C4-2B (cell line): ENCODE measurements around the gene MAEL.
"Not testable (repeated sequence)": the region's sequence is repeated elsewhere in the genome, so short reads cannot be mapped to it uniquely, and the experiment has no call there.

Source experiments
- H3K27ac ChIP-seq: fragments of 450-650 bp; 2 replicates; pipeline ENCODE4 v1.5.1; 2017
- ZFX ChIP-seq: fragments of 450-650 bp; IDR thresholded peaks from 2 replicates; pipeline ENCODE4 v1.6.1; 2017
- TF ChIP-seq, protein P1 (sequence below): fragments of 450-650 bp; conservative IDR thresholded peaks from 2 replicates; pipeline ENCODE4 v1.5.1; 2017; ENCODE audit warnings: mild to moderate bottlenecking

The MAEL gene

DNA sequence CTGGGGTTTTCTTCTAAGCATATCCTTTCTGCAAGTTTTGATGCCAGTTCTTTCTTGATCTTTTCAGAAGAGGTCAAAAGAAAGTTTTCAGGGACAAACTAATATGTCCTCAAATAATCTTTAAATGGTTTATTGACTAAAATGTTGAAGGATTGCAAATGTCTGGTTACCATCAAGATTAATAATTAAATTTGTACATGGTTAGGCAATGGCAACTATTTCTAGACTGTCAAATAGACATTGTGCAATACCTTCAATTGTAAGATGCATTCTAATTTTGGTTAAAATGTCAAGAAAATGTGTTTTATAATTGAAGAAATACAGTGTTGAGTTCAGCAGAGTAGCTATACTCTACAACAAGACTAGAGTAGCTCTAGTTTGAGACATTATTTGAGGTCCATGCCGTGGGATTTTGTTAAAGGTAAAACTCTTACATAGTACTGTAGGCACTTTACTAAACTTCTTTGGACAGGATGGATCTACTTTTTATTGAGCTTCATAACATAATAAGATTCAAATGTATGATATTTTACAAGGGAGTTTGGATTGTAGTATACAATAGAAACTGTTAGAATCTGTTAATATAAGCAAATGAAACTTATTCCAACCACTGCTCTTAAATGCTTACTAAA lies 22.6 kb downstream of the MAEL start:
- no peak overlapping the region for H3K27ac ChIP-seq
- no peak for TF ChIP-seq ZFX
- TF ChIP-seq, protein P1, sequence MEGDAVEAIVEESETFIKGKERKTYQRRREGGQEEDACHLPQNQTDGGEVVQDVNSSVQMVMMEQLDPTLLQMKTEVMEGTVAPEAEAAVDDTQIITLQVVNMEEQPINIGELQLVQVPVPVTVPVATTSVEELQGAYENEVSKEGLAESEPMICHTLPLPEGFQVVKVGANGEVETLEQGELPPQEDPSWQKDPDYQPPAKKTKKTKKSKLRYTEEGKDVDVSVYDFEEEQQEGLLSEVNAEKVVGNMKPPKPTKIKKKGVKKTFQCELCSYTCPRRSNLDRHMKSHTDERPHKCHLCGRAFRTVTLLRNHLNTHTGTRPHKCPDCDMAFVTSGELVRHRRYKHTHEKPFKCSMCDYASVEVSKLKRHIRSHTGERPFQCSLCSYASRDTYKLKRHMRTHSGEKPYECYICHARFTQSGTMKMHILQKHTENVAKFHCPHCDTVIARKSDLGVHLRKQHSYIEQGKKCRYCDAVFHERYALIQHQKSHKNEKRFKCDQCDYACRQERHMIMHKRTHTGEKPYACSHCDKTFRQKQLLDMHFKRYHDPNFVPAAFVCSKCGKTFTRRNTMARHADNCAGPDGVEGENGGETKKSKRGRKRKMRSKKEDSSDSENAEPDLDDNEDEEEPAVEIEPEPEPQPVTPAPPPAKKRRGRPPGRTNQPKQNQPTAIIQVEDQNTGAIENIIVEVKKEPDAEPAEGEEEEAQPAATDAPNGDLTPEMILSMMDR: no peak

DNA sequence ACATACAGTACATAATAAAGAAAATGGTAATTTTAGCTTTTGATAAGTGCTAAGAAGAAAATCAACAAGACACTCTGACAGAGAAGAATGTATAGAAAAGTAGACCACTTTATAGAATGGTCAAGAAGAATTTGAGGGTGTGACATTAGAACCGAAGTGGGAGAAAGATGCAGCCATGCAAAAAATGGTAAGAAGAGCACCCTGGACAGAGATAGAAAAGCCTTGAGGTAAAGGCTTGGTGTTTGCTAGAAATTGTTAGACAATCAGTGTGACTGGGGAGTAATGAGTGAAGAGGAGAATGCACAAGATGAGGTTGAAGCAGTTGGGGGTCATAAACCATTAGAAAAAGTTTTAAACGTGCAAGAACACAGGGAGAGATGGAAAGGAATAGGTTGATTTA lies 23.5 kb downstream of the MAEL start:
- no peak overlapping the region for H3K27ac ChIP-seq
- TF ChIP-seq, protein P1: no peak
- TF ChIP-seq ZFX: no peak

DNA sequence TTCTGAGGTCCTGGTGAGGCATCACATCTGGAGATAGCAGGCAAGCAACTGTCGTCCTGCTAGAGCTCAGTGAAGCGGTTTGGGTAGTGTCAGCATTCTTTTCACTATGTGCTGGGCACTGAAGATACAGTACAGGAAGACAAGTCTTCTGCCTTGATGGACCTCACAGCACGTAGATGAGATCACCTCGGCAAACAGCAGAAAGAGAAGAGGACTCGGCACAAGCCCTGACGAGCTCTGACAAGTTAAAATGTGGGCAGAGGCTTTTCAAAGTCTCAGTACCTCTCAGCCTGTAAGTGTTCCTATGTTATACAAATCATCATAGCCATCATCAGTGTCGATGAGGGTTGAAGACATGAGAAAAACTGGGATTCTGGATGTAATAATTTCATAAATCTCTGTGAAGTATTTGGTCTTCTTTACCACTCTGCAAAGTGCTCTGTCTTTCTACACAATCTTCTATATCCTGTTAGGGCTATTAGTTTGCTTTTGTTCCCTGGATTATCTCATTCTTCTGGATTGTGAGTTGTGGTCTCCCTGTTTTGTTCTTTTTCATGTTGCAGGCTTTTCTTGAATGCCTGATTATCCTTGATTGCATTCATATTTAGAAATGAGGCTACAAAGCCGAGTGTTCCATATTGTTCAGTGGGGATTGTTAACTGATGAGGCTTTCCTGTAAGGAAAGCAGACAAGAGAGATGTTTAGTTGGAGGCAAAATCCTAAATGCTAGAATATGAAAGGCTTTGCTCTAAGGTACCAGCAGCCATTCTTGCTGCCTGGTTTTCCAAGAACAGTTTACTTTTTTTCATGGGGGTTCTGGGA lies 24.2 kb downstream of the MAEL start:
- no peak overlapping the region for H3K27ac ChIP-seq
- TF ChIP-seq ZFX: no peak
- TF ChIP-seq, protein P1: no peak

DNA sequence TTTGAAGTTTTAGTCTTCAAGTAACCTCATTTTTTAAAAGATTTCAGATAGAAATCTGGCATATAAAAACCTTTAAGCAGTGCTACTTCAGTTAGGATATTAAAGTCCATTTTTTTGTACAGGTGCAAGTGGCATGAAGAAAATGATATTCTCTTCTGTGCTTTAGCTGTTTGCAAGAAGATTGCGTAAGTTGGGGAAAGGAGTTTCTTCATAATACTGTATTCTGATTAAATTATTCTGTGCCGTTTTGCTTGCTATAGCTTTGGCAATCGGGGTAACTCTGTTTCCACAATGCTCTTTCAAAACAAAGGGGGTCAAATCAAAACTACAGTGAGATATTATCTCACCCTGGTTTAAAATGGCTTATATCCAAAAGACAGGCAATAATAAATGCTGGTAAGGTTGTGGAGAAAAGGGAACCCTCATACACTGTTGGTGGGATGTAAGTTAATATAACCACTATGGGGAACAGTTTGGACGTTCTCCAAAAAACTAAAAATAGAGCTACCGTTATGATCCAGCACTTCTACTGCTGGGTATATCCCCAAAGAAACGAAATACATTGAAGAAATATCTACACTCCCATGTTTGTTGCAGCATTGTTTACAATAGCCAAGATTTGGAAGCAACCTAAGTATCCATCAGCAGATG lies 27.1 kb downstream of the MAEL start:
- H3K27ac ChIP-seq: no peak overlapping the region
- TF ChIP-seq ZFX: no peak
- TF ChIP-seq, protein P1: no peak

DNA sequence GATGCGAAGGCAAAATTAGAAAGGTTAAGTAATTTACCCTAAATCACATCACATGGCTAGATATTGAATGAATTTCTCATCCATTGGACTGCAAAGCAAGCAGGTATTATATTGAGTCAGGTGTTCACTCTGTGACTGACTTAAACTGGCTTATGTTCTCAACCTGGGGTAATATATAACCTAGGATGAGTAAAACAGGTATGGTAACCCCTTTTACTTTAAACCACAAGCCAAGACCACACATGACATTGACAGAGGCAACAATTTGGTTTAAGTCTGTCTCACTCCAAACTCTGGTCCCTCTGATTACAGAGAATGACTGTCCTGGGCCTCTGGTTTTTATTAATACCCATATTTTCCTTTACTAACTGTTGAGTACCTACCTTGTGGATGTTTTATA lies 33.3 kb downstream of the MAEL start:
- no peak for TF ChIP-seq ZFX
- TF ChIP-seq, protein P1: no peak
- H3K27ac ChIP-seq: no peak overlapping the region

DNA sequence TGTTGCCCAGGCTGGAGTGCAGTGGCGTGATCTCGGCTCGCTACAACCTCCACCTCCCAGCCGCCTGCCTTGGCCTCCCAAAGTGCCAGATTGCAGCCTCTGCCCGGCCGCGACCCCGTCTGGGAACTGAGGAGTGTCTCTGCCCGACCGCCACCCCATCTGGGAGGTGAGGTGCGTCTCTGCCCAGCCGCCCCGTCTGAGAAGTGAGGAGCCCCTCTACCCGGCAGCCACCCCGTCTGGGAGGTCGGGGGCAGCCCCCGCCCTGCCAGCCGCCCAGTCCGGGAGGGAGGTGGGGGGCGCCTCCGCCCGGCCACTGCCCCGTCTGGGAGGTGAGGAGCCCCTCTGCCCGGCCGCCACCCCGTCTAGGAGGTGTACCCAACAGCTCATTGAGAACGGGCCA lies 40.5 kb downstream of the MAEL start:
- H3K27ac ChIP-seq: not testable (repeated sequence)

DNA sequence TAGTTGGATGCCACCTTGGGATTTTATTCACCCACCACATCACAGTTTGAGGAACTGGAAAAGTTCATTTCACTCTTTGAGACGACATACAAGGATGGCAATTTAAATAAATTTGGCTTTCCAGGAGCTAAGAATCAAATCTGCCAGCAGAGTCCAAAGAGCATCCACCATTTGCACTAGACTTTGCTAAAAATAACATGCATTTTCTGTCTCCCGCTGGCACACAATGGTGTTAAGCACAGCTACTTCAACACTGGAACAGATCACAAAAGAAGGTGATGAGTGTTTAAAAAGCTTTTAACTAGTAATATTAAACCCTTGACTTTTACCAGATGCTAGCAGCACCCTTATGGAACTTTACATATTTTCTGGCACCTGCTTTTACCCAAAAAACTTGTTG lies 44.6 kb downstream of the MAEL start:
- H3K27ac ChIP-seq: no peak overlapping the region
- TF ChIP-seq ZFX: no peak
- TF ChIP-seq, protein P1: no peak
